Neuronal stem cell (in vitro differentiated cells): ENCODE measurements around the gene BAIAP2.

Experiments
- DNase-seq: peaks from one replicate; pipeline ENCODE4 v3.0.0-alpha.2; 2013; ENCODE audit warnings: low spot score
- H2AFZ ChIP-seq: one replicate; pipeline ENCODE4 v1.6.1; 2013; ENCODE audit warnings: mild to moderate bottlenecking, low read length, inconsistent platforms
- H2AK5ac ChIP-seq: 2 replicates; pipeline ENCODE4 v1.6.1; 2013; ENCODE audit warnings: low read depth, mild to moderate bottlenecking, inconsistent platforms, low read length, moderate library complexity, mixed read lengths
- H2BK120ac ChIP-seq: 2 replicates; pipeline ENCODE4 v1.6.1; 2013; ENCODE audit warnings: low read depth, mild to moderate bottlenecking, inconsistent platforms, low read length, moderate library complexity, mixed read lengths
- H2BK12ac ChIP-seq: one replicate; pipeline ENCODE4 v1.6.1; 2013; ENCODE audit warnings: low read length, inconsistent platforms
- H2BK15ac ChIP-seq: 2 replicates; pipeline ENCODE4 v1.6.1; 2013; ENCODE audit warnings: mild to moderate bottlenecking, low read length, inconsistent platforms, mixed read lengths
- H2BK5ac ChIP-seq: one replicate; pipeline ENCODE4 v1.6.1; 2013; ENCODE audit warnings: inconsistent platforms, mild to moderate bottlenecking, low read length, moderate library complexity
- H3K14ac ChIP-seq: one replicate; pipeline ENCODE4 v1.6.1; 2013; ENCODE audit warnings: low read length, inconsistent platforms
- H3K18ac ChIP-seq: 2 replicates; pipeline ENCODE4 v1.6.1; 2013; ENCODE audit warnings: low read length, inconsistent platforms
- H3K23ac ChIP-seq: 2 replicates; pipeline ENCODE4 v1.6.1; 2013; ENCODE audit warnings: low read depth, mild to moderate bottlenecking, mixed read lengths, low read length, inconsistent platforms; ENCODE audit not compliant: poor library complexity
- H3K27ac ChIP-seq: replicated peaks from 3 replicates; pipeline ENCODE4 v1.5.1; 2013; ENCODE audit warnings: low read length, inconsistent platforms
- H3K27me3 ChIP-seq, 3 experiments: 2 replicates each; pipeline ENCODE4 v1.6.1; 2013; ENCODE audit warnings: low read length in 3 of 3, mild to moderate bottlenecking in 2 of 3, inconsistent platforms in 1 of 3, low read depth in 1 of 3, mixed read lengths in 1 of 3, moderate library complexity in 1 of 3; ENCODE audit not compliant: control insufficient read depth in 3 of 3, insufficient read depth in 3 of 3
- H3K36me3 ChIP-seq, 2 donors: replicated peaks in 1 of 2; 2 replicates each; pipeline ENCODE4 v1.6.1; 2013; ENCODE audit warnings: low read length in 2 of 2; ENCODE audit not compliant: control insufficient read depth in 2 of 2, insufficient read depth in 2 of 2
- H3K4ac ChIP-seq: 2 replicates; pipeline ENCODE4 v1.6.1; 2013; ENCODE audit warnings: inconsistent platforms, mild to moderate bottlenecking, low read length, moderate library complexity
- H3K4me1 ChIP-seq, 2 donors: 1 replicate in 1 of 2; 2 replicates in 1 of 2; pipeline ENCODE4 v1.6.1; 2013; ENCODE audit warnings: low read length in 2 of 2, low read depth in 1 of 2; ENCODE audit not compliant: control insufficient read depth in 2 of 2, insufficient read depth in 1 of 2
- H3K4me2 ChIP-seq: one replicate; pipeline ENCODE4 v1.6.1; 2013; ENCODE audit warnings: mild to moderate bottlenecking, low read length, inconsistent platforms; ENCODE audit not compliant: insufficient read depth, poor library complexity, severe bottlenecking
- H3K4me3 ChIP-seq, 2 donors: 2 replicates each; pipeline ENCODE4 v1.5.1; 2013; ENCODE audit warnings: low read length in 2 of 2, mild to moderate bottlenecking in 2 of 2, inconsistent platforms in 1 of 2, moderate library complexity in 1 of 2
- H3K79me1 ChIP-seq: one replicate; pipeline ENCODE4 v1.6.1; 2013; ENCODE audit warnings: low read depth, mild to moderate bottlenecking, inconsistent platforms, low read length, moderate library complexity
- H3K9ac ChIP-seq: one replicate; pipeline ENCODE4 v1.6.1; 2013; ENCODE audit warnings: mild to moderate bottlenecking, low read depth, low read length, inconsistent platforms; ENCODE audit not compliant: poor library complexity
- H3K9me3 ChIP-seq, 2 donors: replicated peaks in 1 of 2; 2 replicates each; pipeline versions ENCODE3 to v1.6.1; 2013; ENCODE audit warnings: low read length in 2 of 2, mild to moderate bottlenecking in 2 of 2, inconsistent platforms in 1 of 2, low read depth in 1 of 2, mixed read lengths in 1 of 2, moderate library complexity in 1 of 2; ENCODE audit not compliant: control insufficient read depth in 2 of 2, insufficient read depth in 1 of 2
- H4K8ac ChIP-seq: one replicate; pipeline ENCODE4 v1.6.1; 2013; ENCODE audit warnings: low read depth, mild to moderate bottlenecking, inconsistent platforms, low read length, moderate library complexity
- H4K91ac ChIP-seq: one replicate; pipeline ENCODE4 v1.6.1; 2013; ENCODE audit warnings: low read length, low read depth, mild to moderate bottlenecking, inconsistent platforms; ENCODE audit not compliant: poor library complexity
- WGBS, 2 donors: extraction: QIAGEN DNeasy Blood & Tissue Kit; methylation state at CpG; one replicate each; pipeline ENCODE4 v1.1.7; 2013; ENCODE audit warnings: missing lambda C conversion rate in 2 of 2, mixed read lengths in 1 of 2; ENCODE audit not compliant: insufficient read length in 2 of 2, insufficient replicate concordance in 1 of 2; ENCODE audit errors: extremely low coverage in 2 of 2; 5-methylcytosine and 5-hydroxymethylcytosine counted together

BAIAP2 gene

DNA sequence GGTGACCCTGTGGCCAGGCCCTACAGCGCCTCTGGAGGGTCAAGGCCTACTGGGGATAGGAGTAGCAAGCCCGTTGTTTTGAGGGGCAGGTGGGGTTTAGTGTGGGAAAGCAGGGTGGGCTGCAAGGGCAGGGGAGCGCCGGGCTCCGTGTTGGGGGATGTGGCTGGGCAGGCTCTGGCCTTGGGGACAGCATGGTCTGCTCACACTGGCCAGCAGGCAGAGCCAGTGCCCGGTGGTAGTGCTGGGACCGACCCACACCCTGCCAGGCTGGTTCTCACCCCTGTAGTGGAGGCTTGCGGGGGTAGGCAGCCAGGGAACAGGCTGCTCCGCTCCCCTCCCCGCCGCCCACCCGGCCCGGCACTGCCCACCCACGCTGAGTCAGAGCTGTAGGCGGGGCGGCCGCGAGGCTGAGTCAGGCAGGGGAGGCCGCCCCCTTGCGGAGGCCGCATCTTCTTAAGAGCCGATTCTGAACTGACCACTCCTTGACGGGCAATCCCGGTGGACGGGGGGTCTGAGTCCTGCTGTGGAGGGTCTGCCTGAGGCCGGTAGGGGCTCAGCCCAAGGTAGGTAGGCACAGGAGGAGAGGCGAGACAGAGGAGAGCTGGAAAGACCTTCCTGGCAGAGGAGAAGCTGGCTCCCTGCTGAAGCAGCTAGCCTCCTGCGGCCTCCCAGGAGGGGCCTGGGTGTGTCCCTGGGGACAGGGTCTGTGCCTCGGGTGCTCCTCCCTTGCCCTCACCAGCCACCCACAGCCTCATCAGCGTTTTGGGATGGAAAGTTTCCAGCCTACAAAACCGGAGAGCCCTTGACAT, 62.4 kb downstream of the BAIAP2 start:
- Histone ChIP-seq H2BK120ac (peak overlapping the region; percentile 63), H3K4me2 (peak overlapping the region; percentile 35), H3K4me1 (peaks cover 53 to 62% of the 10 kb centered on the region in 2 donors), H2BK5ac (peak overlapping the region; percentile 95), H3K4me3 (no peak overlapping the region), H3K18ac (peak overlapping the region; percentile 96), H2AFZ (peak overlapping the region; percentile 67), H3K4ac (peak overlapping the region; percentile 42), H4K8ac (no peak overlapping the region), H3K27me3 (no peaks in the 10 kb centered on the region), H2BK15ac (peak overlapping the region; percentile 80), H3K9me3 (no peaks in the 10 kb centered on the region), H3K79me1 (no peaks in the 10 kb centered on the region), H3K23ac (peak overlapping the region; percentile 30), H3K27ac (no peak overlapping the region), H2AK5ac (peak overlapping the region; percentile 100), H3K36me3 (peaks cover 8 to 12% of the 10 kb centered on the region in 2 donors), H2BK12ac (peak overlapping the region; percentile 47), H4K91ac (no peak overlapping the region), H3K9ac (peak overlapping the region; percentile 86), H3K14ac (peak overlapping the region; percentile 14)
- peak; percentile 84 for DNase-seq
- WGBS, 2 donors: no CpG with 5 or more reads among the region's 31 CpGs

DNA sequence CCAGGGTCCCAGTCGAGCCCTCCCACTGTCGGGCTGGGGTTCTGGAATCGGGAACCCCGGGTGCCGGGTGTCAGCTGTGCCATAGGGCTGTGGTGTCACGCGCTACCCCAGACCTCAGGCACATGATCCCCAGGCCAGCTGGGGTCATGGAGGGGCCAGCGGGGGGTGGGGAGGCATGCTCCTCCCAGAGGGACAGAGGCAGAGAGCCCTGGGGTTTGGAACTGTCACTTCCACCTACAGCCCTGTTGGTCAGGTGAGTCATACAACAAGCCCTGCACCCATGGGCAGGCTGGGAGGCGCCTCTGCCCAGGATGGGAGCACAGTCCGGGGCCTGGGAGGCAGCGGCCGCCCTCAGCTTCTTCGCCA, 63.0 kb downstream of the BAIAP2 start:
- Histone ChIP-seq H2AK5ac (peak overlapping the region; percentile 72), H4K91ac (no peak overlapping the region), H2BK12ac (peak overlapping the region; percentile 12), H3K18ac (peak overlapping the region; percentile 49), H3K27ac (no peak overlapping the region), H3K4me3 (no peak overlapping the region), H2BK120ac (no peak overlapping the region), H2BK5ac (no peak overlapping the region), H3K9ac (no peak overlapping the region), H3K79me1 (no peaks in the 10 kb centered on the region), H3K14ac (no peak overlapping the region), H3K36me3 (peaks cover 8 to 12% of the 10 kb centered on the region in 2 donors), H3K4me2 (no peak overlapping the region), H3K4ac (no peak overlapping the region), H2AFZ (peak overlapping the region; percentile 67), H3K9me3 (no peaks in the 10 kb centered on the region), H2BK15ac (peak overlapping the region; percentile 59), H4K8ac (no peak overlapping the region), H3K23ac (no peak overlapping the region), H3K27me3 (no peaks in the 10 kb centered on the region), H3K4me1 (peaks cover 49 to 60% of the 10 kb centered on the region in 2 donors)
- DNase-seq: no peak
- WGBS, 2 donors: no CpG with 5 or more reads among the region's 13 CpGs

DNA sequence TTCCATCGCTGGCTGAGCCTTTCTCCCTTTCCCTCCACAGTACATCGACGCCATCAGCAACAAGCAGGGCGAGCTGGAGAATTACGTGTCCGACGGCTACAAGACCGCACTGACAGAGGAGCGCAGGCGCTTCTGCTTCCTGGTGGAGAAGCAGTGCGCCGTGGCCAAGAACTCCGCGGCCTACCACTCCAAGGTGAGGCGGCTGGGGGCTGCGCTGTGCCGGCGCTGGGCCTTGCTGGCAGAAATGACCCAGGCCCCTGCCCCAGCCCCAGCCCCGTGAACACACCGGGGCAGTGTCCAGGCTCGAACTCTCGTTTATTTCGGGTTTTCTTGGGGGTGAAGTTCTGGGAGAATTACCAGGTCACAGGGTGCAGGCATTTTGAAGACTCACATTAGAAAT, 64.9 kb downstream of the BAIAP2 start:
- Histone ChIP-seq H3K9ac (no peak overlapping the region), H3K27ac (no peak overlapping the region), H2AK5ac (peak overlapping the region; percentile 16), H3K9me3 (no peaks in the 10 kb centered on the region), H3K14ac (no peak overlapping the region), H2BK12ac (no peak overlapping the region), H3K36me3 (peaks cover 16 to 24% of the 10 kb centered on the region in 2 donors), H3K23ac (no peak overlapping the region), H4K8ac (no peak overlapping the region), H3K4me3 (no peak overlapping the region), H2BK5ac (no peak overlapping the region), H3K4me1 (peaks cover 31 to 42% of the 10 kb centered on the region in 2 donors), H4K91ac (no peak overlapping the region), H2AFZ (no peak overlapping the region), H2BK15ac (no peak overlapping the region), H3K79me1 (no peaks in the 10 kb centered on the region), H3K4ac (no peak overlapping the region), H2BK120ac (no peak overlapping the region), H3K18ac (peak overlapping the region; percentile 69), H3K27me3 (no peaks in the 10 kb centered on the region), H3K4me2 (no peak overlapping the region)
- WGBS, 2 donors: no CpG with 5 or more reads among the region's 23 CpGs
- no peak for DNase-seq

DNA sequence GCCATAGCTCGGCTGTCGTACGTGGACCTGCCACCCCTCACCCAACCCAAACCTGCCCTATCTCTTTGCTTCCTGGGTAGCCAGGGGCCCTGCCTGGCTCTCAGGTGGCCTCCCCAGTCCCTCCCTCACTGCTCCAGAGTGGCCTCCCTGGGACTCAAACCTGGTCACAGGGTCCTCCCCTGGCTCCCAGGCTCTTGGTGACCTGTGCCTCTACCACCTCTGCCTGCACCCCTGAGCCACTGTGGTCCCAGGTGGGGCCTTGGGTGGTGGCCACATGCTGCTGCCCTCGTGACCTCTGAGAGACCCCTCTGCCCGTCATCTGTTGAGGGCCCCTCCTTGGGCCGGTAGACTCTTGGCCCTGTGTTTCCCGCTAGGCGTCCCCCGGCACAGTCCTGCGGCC, 65.7 kb downstream of the BAIAP2 start:
- no peak overlapping the region for H3K23ac ChIP-seq

More for the DNA sequence above, 65.7 kb downstream of the BAIAP2 start:
- Histone ChIP-seq H3K4ac (no peak overlapping the region), H2BK5ac (peak overlapping the region; percentile 42), H3K14ac (no peak overlapping the region), H3K4me2 (no peak overlapping the region), H4K91ac (no peak overlapping the region), H3K27me3 (no peaks in the 10 kb centered on the region), H3K79me1 (no peaks in the 10 kb centered on the region), H3K9ac (peak overlapping the region; percentile 14), H4K8ac (no peak overlapping the region), H3K18ac (no peak overlapping the region), H3K4me3 (no peak overlapping the region), H3K9me3 (no peaks in the 10 kb centered on the region), H3K36me3 (peaks cover 16 to 31% of the 10 kb centered on the region in 2 donors), H2BK15ac (peak overlapping the region; percentile 68), H3K4me1 (peaks cover 25 to 36% of the 10 kb centered on the region in 2 donors), H2BK120ac (no peak overlapping the region), H2BK12ac (no peak overlapping the region), H2AK5ac (peak overlapping the region; percentile 73), H3K27ac (no peak overlapping the region), H2AFZ (no peak overlapping the region)
- no CpG with 5 or more reads among the region's 10 CpGs for WGBS, 2 donors
- no peak for DNase-seq
